Caco-2 (cell line): ENCODE measurements around the gene PCARE. TPM values are rescaled to one million over a fixed set of nuclear protein-coding genes. Genes with fewer than 3 reads are reported as not detected.

Source experiments
- BruUV-seq: library from RNA; stranded (reverse); fragments of 400-500 nt; replicated peaks from 2 replicates; lab custom pipeline; 2021; lab: Mats Ljungman, UMichigan
- CTCF ChIA-PET: fragments of 300-600 bp; sonication (Branson Sonifier 250); formaldehyde crosslinking; loops from one replicate; lab custom pipeline; 2022; ENCODE audit warnings: antibody characterized with exemption; lab: Charles Lee
- POLR2A ChIA-PET: fragments of 300-600 bp; sonication (Branson Sonifier 250); formaldehyde crosslinking; loops from one replicate; lab custom pipeline; 2022; ENCODE audit warnings: antibody characterized with exemption; lab: Charles Lee
- DNase-seq, 2 experiments: peaks; one replicate each; pipeline versions ENCODE4 v3.0.0 to v3.0.0-alpha.2; 2020 to 2022
- H3K27me3 ChIP-seq: replicated peaks from 2 replicates; pipeline ENCODE4 v1.6.0; 2011; ENCODE audit warnings: low read length; ENCODE audit not compliant: control insufficient read depth, insufficient read depth
- H3K36me3 ChIP-seq: 2 replicates; pipeline ENCODE4 v1.5.1; 2011; ENCODE audit warnings: low read length; ENCODE audit not compliant: control insufficient read depth, insufficient read depth
- H3K4me1 ChIP-seq: fragments of 250-450 bp; sonication (Bioruptor Pico); 2 replicates; pipeline ENCODE4 v1.5.1; 2020; ENCODE audit warnings: mild to moderate bottlenecking
- H3K4me3 ChIP-seq: 2 replicates; pipeline ENCODE4 v1.5.1; 2011; ENCODE audit warnings: low read depth, mild to moderate bottlenecking, control low read depth, low read length
- H3K9me3 ChIP-seq: fragments of 250-450 bp; sonication (Bioruptor Pico); 2 replicates; pipeline ENCODE4 v1.5.1; 2020; ENCODE audit warnings: mild to moderate bottlenecking, moderate library complexity
- H3K27ac Mint-ChIP-seq: one replicate; pipeline ENCODE4 v1.8.0; 2022; ENCODE audit warnings: mixed read lengths; ENCODE audit not compliant: unreplicated experiment
- H3K27me3 Mint-ChIP-seq: one replicate; pipeline ENCODE4 v1.8.0; 2022; ENCODE audit warnings: mixed read lengths; ENCODE audit not compliant: insufficient read depth, unreplicated experiment
- H3K36me3 Mint-ChIP-seq: one replicate; pipeline ENCODE4 v1.8.0; 2022; ENCODE audit warnings: mild to moderate bottlenecking, mixed read lengths; ENCODE audit not compliant: insufficient read depth, unreplicated experiment
- H3K4me1 Mint-ChIP-seq: one replicate; pipeline ENCODE4 v1.8.0; 2022; ENCODE audit warnings: low read depth, mixed read lengths; ENCODE audit not compliant: unreplicated experiment
- H3K4me3 Mint-ChIP-seq: one replicate; pipeline ENCODE4 v1.8.0; 2022; ENCODE audit warnings: mild to moderate bottlenecking, moderate library complexity, mixed read lengths; ENCODE audit not compliant: unreplicated experiment
- H3K9me3 Mint-ChIP-seq: one replicate; pipeline ENCODE4 v1.8.0; 2022; ENCODE audit warnings: mixed read lengths; ENCODE audit not compliant: unreplicated experiment
- CTCF ChIP-seq, 2 experiments: fragments of 200-600 bp in 1 of 2; IDR thresholded peaks; 1 replicate in 1 of 2; 2 replicates in 1 of 2; pipeline versions ENCODE4 v1.5.1 to v1.8.0; 2011 to 2022; ENCODE audit warnings: antibody characterized with exemption in 1 of 2, control low read depth in 1 of 2, inconsistent platforms in 1 of 2, low read depth in 1 of 2, low read length in 1 of 2, mild to moderate bottlenecking in 1 of 2, moderate library complexity in 1 of 2; ENCODE audit not compliant: insufficient read depth in 1 of 2, severe bottlenecking in 1 of 2, unreplicated experiment in 1 of 2
- intact Hi-C: fragments of 100-400 bp; cut with micrococcal nuclease; formaldehyde crosslinking; loops from one replicate; pipeline ENCODE4 v1.10.0; 2022; ENCODE audit not compliant: unreplicated experiment
- total RNA-seq: library from RNA; stranded (reverse); gene quantifications from 2 replicates; pipeline ENCODE4 v1.2.3, GENCODE V29; 2022

The PCARE gene
- total RNA-seq, 1 experiment from 2014 or later, result not detected

- DNase-seq, result no peak
- Mint-ChIP-seq H3K4me3 (no peak overlapping the region), H3K9me3 (no peaks in the 10 kb centered on the region), H3K36me3 (no peaks in the 10 kb centered on the region), H3K27ac (peak overlapping the region; percentile 20), H3K27me3 (no peaks in the 10 kb centered on the region), H3K4me1 (no peaks in the 10 kb centered on the region)
- BruUV-seq, result no TSS peak
- no peaks in the 10 kb centered on the region for H3K9me3 ChIP-seq
- CTCF ChIA-PET, result no interaction called here
- no peaks in the 10 kb centered on the region for H3K27me3 ChIP-seq
- POLR2A ChIA-PET, result no interaction called here
- TF ChIP-seq CTCF (IDR thresholded peaks at IDR 0.05; ENCODE audit: insufficient read depth in 1 of 2, low read depth in 1 of 2, low read length in 1 of 2, severe bottlenecking in 1 of 2, unreplicated experiment in 1 of 2), result no peak
- H3K4me1 ChIP-seq, result 0 out of 2 replicates have a peak, but pooled peaks cover 4% of the 10 kb centered on the region
- intact Hi-C loops, result no loop called here
- H3K36me3 ChIP-seq, result no peaks in the 10 kb centered on the region
- H3K4me3 ChIP-seq, result no peak overlapping the region
Measured at GRCh38 chr2:29042561-29043075, 31.7 kb downstream of the PCARE start.

GRCh38 chr2:29041161-29041660 is 33.1 kb downstream of the PCARE start:
- Mint-ChIP-seq H3K36me3 (no peaks in the 10 kb centered on the region), H3K27me3 (no peaks in the 10 kb centered on the region), H3K4me3 (no peak overlapping the region), H3K9me3 (no peaks in the 10 kb centered on the region), H3K4me1 (no peaks in the 10 kb centered on the region), H3K27ac (no peak overlapping the region)
- ChIA-PET POLR2A (no interaction called here), CTCF (no interaction called here)
- H3K9me3 ChIP-seq, result no peaks in the 10 kb centered on the region
- no peak for TF ChIP-seq CTCF (IDR thresholded peaks at IDR 0.05; ENCODE audit: insufficient read depth in 1 of 2, low read depth in 1 of 2, low read length in 1 of 2, severe bottlenecking in 1 of 2, unreplicated experiment in 1 of 2)
- BruUV-seq, result no TSS peak
- DNase-seq, result no peak
- no peaks in the 10 kb centered on the region for H3K36me3 ChIP-seq
- intact Hi-C loops, result no loop called here
- H3K27me3 ChIP-seq, result no peaks in the 10 kb centered on the region
- 0 out of 2 replicates have a peak, but pooled peaks cover 4% of the 10 kb centered on the region for H3K4me1 ChIP-seq
- H3K4me3 ChIP-seq, result no peak overlapping the region

GRCh38 chr2:29040552-29040951 is 33.8 kb downstream of the PCARE start:
- no TSS peak for BruUV-seq
- CTCF ChIA-PET, result no interaction called here
- no peaks in the 10 kb centered on the region for H3K4me1 Mint-ChIP-seq
- H3K27ac Mint-ChIP-seq, result no peak overlapping the region
- no peaks in the 10 kb centered on the region for H3K9me3 ChIP-seq
- no peak for TF ChIP-seq CTCF (IDR thresholded peaks at IDR 0.05; ENCODE audit: insufficient read depth in 1 of 2, low read depth in 1 of 2, low read length in 1 of 2, severe bottlenecking in 1 of 2, unreplicated experiment in 1 of 2)
- no peak overlapping the region for H3K4me3 ChIP-seq
- DNase-seq, result no peak
- H3K27me3 ChIP-seq, result no peaks in the 10 kb centered on the region
- H3K4me3 Mint-ChIP-seq, result no peak overlapping the region
- 0 out of 2 replicates have a peak, but pooled peaks cover 4% of the 10 kb centered on the region for H3K4me1 ChIP-seq
- POLR2A ChIA-PET, result interaction anchor here (0.6 kb wide), 1 partner anchor 31 kb away, joined by 3 read pairs; no protein-coding TSS in a partner anchor
- no peaks in the 10 kb centered on the region for H3K27me3 Mint-ChIP-seq
- H3K36me3 ChIP-seq, result no peaks in the 10 kb centered on the region
- intact Hi-C loops, result no loop called here
- no peaks in the 10 kb centered on the region for H3K36me3 Mint-ChIP-seq
- H3K9me3 Mint-ChIP-seq, result no peaks in the 10 kb centered on the region
